GM21360 (cell line): Measurements from ENCODE around the gene FBL.
"Not testable (repeated sequence)": the region's sequence is repeated elsewhere in the genome, so short reads cannot be mapped to it uniquely, and the experiment has no call there.

Experiments
- ATAC-seq: cut with Tn5 transposase; IDR thresholded peaks from one replicate; pipeline ENCODE4 v1.9.1; 2021; ENCODE audit warnings: mild to moderate bottlenecking, moderate library complexity; ENCODE audit not compliant: unreplicated experiment

The FBL gene

GRCh38 chr19:39845933-39846677 lies at the start of gene FBL:
Gene FBL (minus strand): TSS chr19:39846379. CDS start chr19:39846300, 79 bp downstream.
- peak; percentile 67 for ATAC-seq

GRCh38 chr19:39895096-39895495 lies 48.9 kb upstream of the FBL start:
- ATAC-seq, result not testable (repeated sequence)

GRCh38 chr19:39894236-39894606 lies 48.0 kb upstream of the FBL start:
- ATAC-seq, result not testable (repeated sequence)

GRCh38 chr19:39893366-39894235 lies 47.4 kb upstream of the FBL start:
- not testable (repeated sequence) for ATAC-seq

GRCh38 chr19:39892506-39892902 lies 46.3 kb upstream of the FBL start:
- not testable (repeated sequence) for ATAC-seq

- not testable (repeated sequence) for ATAC-seq
Measured at GRCh38 chr19:39891660-39892505, 45.7 kb upstream of the FBL start.

GRCh38 chr19:39890755-39891551 lies 44.8 kb upstream of the FBL start:
- ATAC-seq, result no peak

GRCh38 chr19:39889872-39890754 lies 43.9 kb upstream of the FBL start:
- ATAC-seq, result not testable (repeated sequence)

- ATAC-seq, result not testable (repeated sequence)
Measured at GRCh38 chr19:39887456-39887951, 41.3 kb upstream of the FBL start.

GRCh38 chr19:39885821-39886554 lies 39.8 kb upstream of the FBL start:
- ATAC-seq, result not testable (repeated sequence)

GRCh38 chr19:39884721-39885120 lies 38.5 kb upstream of the FBL start:
- not testable (repeated sequence) for ATAC-seq

- ATAC-seq, result not testable (repeated sequence)
Measured at GRCh38 chr19:39882645-39883044, 36.5 kb upstream of the FBL start.

GRCh38 chr19:39881495-39882110 lies 35.4 kb upstream of the FBL start:
- not testable (repeated sequence) for ATAC-seq

GRCh38 chr19:39880241-39880640 lies 34.1 kb upstream of the FBL start:
- ATAC-seq, result not testable (repeated sequence)

- not testable (repeated sequence) for ATAC-seq
Measured at GRCh38 chr19:39879796-39880195, 33.6 kb upstream of the FBL start.

GRCh38 chr19:39878866-39879265 lies 32.7 kb upstream of the FBL start:
- ATAC-seq, result not testable (repeated sequence)

GRCh38 chr19:39878398-39878797 lies 32.2 kb upstream of the FBL start:
- no peak for ATAC-seq

- not testable (repeated sequence) for ATAC-seq
Measured at GRCh38 chr19:39877982-39878381, 31.8 kb upstream of the FBL start.
